ENCODE measurements around the gene CD72.

The CD72 gene

DNA sequence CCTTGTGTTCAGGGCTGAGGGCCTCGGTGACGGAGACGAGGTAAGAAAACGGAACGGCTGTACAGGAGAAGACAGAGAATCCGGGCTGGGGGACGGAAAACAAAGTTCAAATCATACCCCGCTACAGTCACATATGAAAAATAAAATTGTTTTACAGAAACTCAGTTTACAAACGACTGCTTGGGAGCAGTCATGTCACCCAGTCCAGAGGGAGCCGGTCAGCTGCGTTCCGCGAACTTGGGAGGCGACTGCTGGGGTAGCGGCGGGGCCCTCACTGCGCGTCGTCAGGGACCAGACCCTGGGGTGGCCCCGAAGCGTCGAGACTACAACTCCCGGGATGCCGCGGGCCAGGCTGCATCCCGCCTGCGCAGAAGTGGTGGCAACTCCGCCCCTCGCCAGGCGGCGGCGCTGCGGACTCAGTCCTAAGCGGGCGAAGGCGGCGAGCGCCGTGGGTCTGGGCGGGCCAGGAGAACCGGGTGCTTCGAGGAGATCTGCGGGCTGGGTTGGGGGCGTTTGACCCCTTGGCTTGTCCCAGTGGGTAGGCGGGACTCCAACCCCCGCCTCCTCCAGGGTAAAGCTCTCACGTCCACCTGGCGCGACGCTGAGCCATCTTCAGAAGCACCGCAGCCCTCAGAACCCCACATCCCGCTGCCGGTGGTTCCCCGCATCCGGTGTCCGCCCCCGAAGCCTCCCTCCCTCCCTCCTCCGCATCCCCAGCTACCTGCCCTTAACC, 28.5 kb upstream of the CD72 start (continued):
- TF ChIP-seq ZEB2 (tag by site-specific recombination; IDR thresholded peaks at IDR 0.05) (0 out of 2 replicates have a peak, but pooled peaks have one; percentile 52), ZNF473 (tag by site-specific recombination; IDR thresholded peaks at IDR 0.05) (no peak), BCL11B (tag by site-specific recombination; IDR thresholded peaks at IDR 0.05; ENCODE audit: low read depth) (no peak), ZNF221 (tag by site-specific recombination; IDR thresholded peaks at IDR 0.05; ENCODE audit: borderline replicate concordance) (no peak), ZNF433 (tag by site-specific recombination; IDR thresholded peaks at IDR 0.05; ENCODE audit: low read depth) (no peak), ZNF423 (tag by site-specific recombination; IDR thresholded peaks at IDR 0.05) (peak; percentile 73; the same call in 1 of the 2 replicates), ZNF654 (tag by site-specific recombination; IDR thresholded peaks at IDR 0.05; ENCODE audit: low read depth) (peak; percentile 48), ZNF791 (tag by site-specific recombination; IDR thresholded peaks at IDR 0.05) (no peak), HOXC10 (CRISPR knock-in tag; IDR thresholded peaks at IDR 0.05) (no peak), SALL2 (tag by site-specific recombination; IDR thresholded peaks at IDR 0.05; ENCODE audit: borderline replicate concordance) (no peak), ZNF184 (tag by site-specific recombination; IDR thresholded peaks at IDR 0.05) (no peak), ZNF843 (tag by site-specific recombination; IDR thresholded peaks at IDR 0.05) (no peak), ZFHX2 (tag by site-specific recombination; conservative IDR thresholded peaks at IDR 0.05) (peak; percentile 88), MZF1 (tag by site-specific recombination; IDR thresholded peaks at IDR 0.05; ENCODE audit: borderline replicate concordance) (no peak), YY1 (tag by site-specific recombination; IDR thresholded peaks at IDR 0.05) (no peak), GLI2 (tag by site-specific recombination; IDR thresholded peaks at IDR 0.05; ENCODE audit: borderline replicate concordance, low read depth) (no peak), SP7 (tag by site-specific recombination; IDR thresholded peaks at IDR 0.05) (peak; percentile 59), ZNF391 (tag by site-specific recombination; IDR thresholded peaks at IDR 0.05; ENCODE audit: borderline replicate concordance, low read depth) (no peak), ZNF155 (tag by site-specific recombination; IDR thresholded peaks at IDR 0.05) (no peak), ZNF24 (tag by site-specific recombination; IDR thresholded peaks at IDR 0.05) (no peak), ZNF501 (tag by site-specific recombination; IDR thresholded peaks at IDR 0.05) (peak; percentile 69; the same call in 1 of the 2 replicates), ZNF623 (tag by site-specific recombination; IDR thresholded peaks at IDR 0.05) (no peak), ZNF521 (tag by site-specific recombination; IDR thresholded peaks at IDR 0.05) (no peak), ZNF776 (tag by site-specific recombination; IDR thresholded peaks at IDR 0.05; ENCODE audit: borderline replicate concordance) (no peak), ZNF16 (tag by site-specific recombination; IDR thresholded peaks at IDR 0.05; ENCODE audit: low read depth) (no peak)
- TF ChIP-seq, protein P1, sequence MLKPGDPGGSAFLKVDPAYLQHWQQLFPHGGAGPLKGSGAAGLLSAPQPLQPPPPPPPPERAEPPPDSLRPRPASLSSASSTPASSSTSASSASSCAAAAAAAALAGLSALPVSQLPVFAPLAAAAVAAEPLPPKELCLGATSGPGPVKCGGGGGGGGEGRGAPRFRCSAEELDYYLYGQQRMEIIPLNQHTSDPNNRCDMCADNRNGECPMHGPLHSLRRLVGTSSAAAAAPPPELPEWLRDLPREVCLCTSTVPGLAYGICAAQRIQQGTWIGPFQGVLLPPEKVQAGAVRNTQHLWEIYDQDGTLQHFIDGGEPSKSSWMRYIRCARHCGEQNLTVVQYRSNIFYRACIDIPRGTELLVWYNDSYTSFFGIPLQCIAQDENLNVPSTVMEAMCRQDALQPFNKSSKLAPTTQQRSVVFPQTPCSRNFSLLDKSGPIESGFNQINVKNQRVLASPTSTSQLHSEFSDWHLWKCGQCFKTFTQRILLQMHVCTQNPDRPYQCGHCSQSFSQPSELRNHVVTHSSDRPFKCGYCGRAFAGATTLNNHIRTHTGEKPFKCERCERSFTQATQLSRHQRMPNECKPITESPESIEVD (tag by site-specific recombination; IDR thresholded peaks at IDR 0.05): no peak
- TF ChIP-seq, protein P2, sequence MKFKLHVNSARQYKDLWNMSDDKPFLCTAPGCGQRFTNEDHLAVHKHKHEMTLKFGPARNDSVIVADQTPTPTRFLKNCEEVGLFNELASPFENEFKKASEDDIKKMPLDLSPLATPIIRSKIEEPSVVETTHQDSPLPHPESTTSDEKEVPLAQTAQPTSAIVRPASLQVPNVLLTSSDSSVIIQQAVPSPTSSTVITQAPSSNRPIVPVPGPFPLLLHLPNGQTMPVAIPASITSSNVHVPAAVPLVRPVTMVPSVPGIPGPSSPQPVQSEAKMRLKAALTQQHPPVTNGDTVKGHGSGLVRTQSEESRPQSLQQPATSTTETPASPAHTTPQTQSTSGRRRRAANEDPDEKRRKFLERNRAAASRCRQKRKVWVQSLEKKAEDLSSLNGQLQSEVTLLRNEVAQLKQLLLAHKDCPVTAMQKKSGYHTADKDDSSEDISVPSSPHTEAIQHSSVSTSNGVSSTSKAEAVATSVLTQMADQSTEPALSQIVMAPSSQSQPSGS (tag by site-specific recombination; IDR thresholded peaks at IDR 0.05; ENCODE audit: low read depth): no peak
- TF ChIP-seq, protein P3, sequence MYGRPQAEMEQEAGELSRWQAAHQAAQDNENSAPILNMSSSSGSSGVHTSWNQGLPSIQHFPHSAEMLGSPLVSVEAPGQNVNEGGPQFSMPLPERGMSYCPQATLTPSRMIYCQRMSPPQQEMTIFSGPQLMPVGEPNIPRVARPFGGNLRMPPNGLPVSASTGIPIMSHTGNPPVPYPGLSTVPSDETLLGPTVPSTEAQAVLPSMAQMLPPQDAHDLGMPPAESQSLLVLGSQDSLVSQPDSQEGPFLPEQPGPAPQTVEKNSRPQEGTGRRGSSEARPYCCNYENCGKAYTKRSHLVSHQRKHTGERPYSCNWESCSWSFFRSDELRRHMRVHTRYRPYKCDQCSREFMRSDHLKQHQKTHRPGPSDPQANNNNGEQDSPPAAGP (tag by site-specific recombination; IDR thresholded peaks at IDR 0.05): no peak; the same call in none of the 2 replicates
- TF ChIP-seq, protein P4, sequence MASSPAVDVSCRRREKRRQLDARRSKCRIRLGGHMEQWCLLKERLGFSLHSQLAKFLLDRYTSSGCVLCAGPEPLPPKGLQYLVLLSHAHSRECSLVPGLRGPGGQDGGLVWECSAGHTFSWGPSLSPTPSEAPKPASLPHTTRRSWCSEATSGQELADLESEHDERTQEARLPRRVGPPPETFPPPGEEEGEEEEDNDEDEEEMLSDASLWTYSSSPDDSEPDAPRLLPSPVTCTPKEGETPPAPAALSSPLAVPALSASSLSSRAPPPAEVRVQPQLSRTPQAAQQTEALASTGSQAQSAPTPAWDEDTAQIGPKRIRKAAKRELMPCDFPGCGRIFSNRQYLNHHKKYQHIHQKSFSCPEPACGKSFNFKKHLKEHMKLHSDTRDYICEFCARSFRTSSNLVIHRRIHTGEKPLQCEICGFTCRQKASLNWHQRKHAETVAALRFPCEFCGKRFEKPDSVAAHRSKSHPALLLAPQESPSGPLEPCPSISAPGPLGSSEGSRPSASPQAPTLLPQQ (tag by site-specific recombination; IDR thresholded peaks at IDR 0.05): peak; percentile 75
- TF ChIP-seq, protein P5, sequence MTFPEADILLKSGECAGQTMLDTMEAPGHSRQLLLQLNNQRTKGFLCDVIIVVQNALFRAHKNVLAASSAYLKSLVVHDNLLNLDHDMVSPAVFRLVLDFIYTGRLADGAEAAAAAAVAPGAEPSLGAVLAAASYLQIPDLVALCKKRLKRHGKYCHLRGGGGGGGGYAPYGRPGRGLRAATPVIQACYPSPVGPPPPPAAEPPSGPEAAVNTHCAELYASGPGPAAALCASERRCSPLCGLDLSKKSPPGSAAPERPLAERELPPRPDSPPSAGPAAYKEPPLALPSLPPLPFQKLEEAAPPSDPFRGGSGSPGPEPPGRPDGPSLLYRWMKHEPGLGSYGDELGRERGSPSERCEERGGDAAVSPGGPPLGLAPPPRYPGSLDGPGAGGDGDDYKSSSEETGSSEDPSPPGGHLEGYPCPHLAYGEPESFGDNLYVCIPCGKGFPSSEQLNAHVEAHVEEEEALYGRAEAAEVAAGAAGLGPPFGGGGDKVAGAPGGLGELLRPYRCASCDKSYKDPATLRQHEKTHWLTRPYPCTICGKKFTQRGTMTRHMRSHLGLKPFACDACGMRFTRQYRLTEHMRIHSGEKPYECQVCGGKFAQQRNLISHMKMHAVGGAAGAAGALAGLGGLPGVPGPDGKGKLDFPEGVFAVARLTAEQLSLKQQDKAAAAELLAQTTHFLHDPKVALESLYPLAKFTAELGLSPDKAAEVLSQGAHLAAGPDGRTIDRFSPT (tag by site-specific recombination; IDR thresholded peaks at IDR 0.05): peak; percentile 73; the same call in 1 of the 2 replicates
- TF ChIP-seq, protein P6, sequence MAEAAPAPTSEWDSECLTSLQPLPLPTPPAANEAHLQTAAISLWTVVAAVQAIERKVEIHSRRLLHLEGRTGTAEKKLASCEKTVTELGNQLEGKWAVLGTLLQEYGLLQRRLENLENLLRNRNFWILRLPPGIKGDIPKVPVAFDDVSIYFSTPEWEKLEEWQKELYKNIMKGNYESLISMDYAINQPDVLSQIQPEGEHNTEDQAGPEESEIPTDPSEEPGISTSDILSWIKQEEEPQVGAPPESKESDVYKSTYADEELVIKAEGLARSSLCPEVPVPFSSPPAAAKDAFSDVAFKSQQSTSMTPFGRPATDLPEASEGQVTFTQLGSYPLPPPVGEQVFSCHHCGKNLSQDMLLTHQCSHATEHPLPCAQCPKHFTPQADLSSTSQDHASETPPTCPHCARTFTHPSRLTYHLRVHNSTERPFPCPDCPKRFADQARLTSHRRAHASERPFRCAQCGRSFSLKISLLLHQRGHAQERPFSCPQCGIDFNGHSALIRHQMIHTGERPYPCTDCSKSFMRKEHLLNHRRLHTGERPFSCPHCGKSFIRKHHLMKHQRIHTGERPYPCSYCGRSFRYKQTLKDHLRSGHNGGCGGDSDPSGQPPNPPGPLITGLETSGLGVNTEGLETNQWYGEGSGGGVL (tag by site-specific recombination; IDR thresholded peaks at IDR 0.05): peak; percentile 32; the same call in 1 of the 2 replicates

Data from HEK293 (cell line).